Duodenal mucosa (tissue), 2 donors: Measurements from ENCODE around the gene FBLIM1.

Source experiments
- H3K27ac ChIP-seq: one replicate; pipeline ENCODE4 v1.7.0; 2013; ENCODE audit warnings: low read depth, low read length
- H3K27me3 ChIP-seq, 2 donors: one replicate each; pipeline ENCODE4 v1.7.0; 2013; ENCODE audit warnings: low read length in 2 of 2, control low read depth in 1 of 2; ENCODE audit not compliant: insufficient read depth in 2 of 2, control insufficient read depth in 1 of 2
- H3K36me3 ChIP-seq, 2 donors: one replicate each; pipeline ENCODE4 v1.7.0; 2013; ENCODE audit warnings: low read length in 2 of 2, control low read depth in 1 of 2; ENCODE audit not compliant: insufficient read depth in 2 of 2, control insufficient read depth in 1 of 2
- H3K4me1 ChIP-seq, 2 donors: one replicate each; pipeline ENCODE4 v1.7.0; 2013; ENCODE audit warnings: low read length in 2 of 2, control low read depth in 1 of 2; ENCODE audit not compliant: insufficient read depth in 2 of 2, control insufficient read depth in 1 of 2
- H3K4me3 ChIP-seq, 2 donors: one replicate each; pipeline ENCODE4 v1.7.0; 2013; ENCODE audit warnings: low read length in 2 of 2, low read depth in 1 of 2
- H3K9ac ChIP-seq, 2 donors: one replicate each; pipeline ENCODE4 v1.7.0; 2013; ENCODE audit warnings: low read length in 2 of 2, low read depth in 1 of 2
- H3K9me3 ChIP-seq, 2 donors: one replicate each; pipeline ENCODE4 v1.7.0; 2013; ENCODE audit warnings: low read length in 2 of 2, control low read depth in 1 of 2; ENCODE audit not compliant: control insufficient read depth in 1 of 2

The FBLIM1 gene

DNA sequence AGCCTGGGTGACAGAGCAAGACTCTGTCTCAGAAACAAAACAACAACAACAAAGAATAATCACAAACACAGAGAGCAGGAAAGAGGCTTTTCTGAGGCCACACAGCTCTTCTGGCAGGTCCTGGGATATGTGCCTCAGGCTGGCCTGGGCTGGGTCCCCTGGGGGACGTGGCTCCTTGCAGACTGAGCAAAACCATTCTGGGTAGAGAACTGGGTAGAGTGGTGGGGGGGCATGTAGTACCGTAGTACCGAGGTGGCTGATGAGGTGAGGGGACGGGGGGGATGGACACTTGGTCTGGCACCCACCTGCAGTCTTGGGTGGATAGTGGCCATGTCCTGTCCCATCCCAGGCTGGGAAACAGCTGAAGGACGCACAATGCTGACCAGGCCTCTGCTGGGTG is 10.3 kb upstream of the FBLIM1 start:
- peaks cover 8 to 14% of the 10 kb centered on the region in 2 donors for H3K4me1 ChIP-seq
- no peaks in the 10 kb centered on the region for H3K27me3 ChIP-seq
- no peak overlapping the region for H3K27ac ChIP-seq
- no peaks in the 10 kb centered on the region for H3K9me3 ChIP-seq
- no peak overlapping the region for H3K9ac ChIP-seq
- no peaks in the 10 kb centered on the region for H3K36me3 ChIP-seq
- no peak overlapping the region for H3K4me3 ChIP-seq

DNA sequence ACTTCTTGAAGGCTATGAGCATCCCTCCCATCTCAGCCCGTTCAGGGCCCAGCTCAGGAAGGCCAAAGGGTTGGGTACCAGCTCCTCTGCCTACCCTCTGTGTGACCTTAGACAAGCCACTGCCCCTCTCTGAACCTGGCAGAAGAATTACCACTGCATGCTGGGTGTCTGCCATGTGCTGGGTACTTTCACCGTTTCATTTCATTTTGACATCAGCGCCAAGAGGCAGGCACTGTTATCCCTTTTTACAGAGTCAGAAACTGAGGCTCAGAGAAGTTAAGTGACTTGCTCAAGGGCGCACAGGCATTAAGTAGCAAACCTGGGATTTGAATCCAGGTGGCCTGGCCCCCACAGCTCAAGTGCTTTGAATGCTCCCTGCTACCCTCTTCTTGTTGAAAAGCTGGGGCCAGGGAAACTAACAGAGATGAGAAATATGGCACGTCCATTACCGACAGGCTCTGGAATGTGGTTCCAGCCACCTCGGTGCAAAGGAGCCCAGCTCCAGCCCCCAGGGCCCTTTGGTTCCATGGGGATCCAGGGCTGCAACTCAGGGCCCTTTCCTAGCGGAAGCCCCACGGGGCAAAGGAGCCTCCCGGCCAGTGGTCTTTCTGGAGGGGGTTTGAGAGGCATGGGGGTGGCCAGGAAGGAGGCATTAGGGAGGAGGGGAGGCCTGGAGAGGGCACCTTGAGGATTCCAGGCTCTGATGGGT is 9.8 kb upstream of the FBLIM1 start:
- H3K9ac ChIP-seq = no peak overlapping the region
- no peaks in the 10 kb centered on the region for H3K27me3 ChIP-seq
- H3K4me1 ChIP-seq = peaks cover 8 to 12% of the 10 kb centered on the region in 2 donors
- H3K36me3 ChIP-seq = no peaks in the 10 kb centered on the region
- H3K4me3 ChIP-seq = no peak overlapping the region
- H3K27ac ChIP-seq = no peak overlapping the region
- H3K9me3 ChIP-seq = no peaks in the 10 kb centered on the region

DNA sequence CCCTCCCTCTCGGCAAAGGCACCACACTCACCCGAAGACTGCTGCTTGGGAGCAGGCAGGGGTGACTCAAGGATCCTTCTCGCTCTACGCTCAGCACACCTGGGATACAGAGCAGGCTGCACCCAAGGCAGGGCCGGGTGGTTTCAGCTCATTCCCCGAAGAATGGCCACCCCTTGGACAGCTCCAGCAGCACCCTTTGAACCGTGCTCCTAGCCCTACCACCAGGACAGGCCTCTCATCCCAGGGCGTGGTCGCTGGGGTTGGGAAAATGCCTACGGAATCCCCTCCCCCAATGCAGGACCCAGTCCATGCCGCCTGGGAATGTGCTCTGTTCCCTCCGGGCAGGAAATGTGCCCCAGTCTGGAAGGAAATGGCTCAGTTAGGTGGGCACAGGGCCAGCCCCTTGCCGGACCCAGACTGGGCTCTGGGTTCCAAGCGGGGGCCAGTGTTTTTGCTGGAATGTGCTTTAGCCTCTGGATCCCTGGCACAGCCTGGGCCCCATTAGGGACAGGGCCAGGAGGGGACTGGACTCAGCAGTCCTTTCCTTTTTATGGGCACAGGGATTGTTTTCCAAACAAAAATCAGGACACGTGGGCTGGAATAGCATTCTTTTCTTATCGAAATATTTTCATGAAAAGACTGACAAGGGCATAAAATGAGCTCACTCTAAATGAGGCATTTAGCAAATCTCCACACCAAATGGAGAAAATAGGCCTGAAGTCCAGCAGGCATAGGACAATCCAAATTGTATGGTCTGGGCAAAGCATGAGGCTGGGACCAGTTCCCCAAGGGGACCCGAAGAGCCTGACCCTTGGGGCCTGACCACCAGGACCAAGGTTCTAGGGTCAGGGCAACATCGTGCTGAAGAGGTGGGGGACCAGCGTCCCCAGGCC is 8.9 kb upstream of the FBLIM1 start:
- H3K4me1 ChIP-seq = peaks cover 8 to 12% of the 10 kb centered on the region in 2 donors
- H3K27me3 ChIP-seq = no peaks in the 10 kb centered on the region
- H3K9ac ChIP-seq = no peak overlapping the region
- no peak overlapping the region for H3K27ac ChIP-seq
- H3K4me3 ChIP-seq = peak overlapping the region in 1 of 2 donors; percentile 3
- no peaks in the 10 kb centered on the region for H3K9me3 ChIP-seq
- no peaks in the 10 kb centered on the region for H3K36me3 ChIP-seq

DNA sequence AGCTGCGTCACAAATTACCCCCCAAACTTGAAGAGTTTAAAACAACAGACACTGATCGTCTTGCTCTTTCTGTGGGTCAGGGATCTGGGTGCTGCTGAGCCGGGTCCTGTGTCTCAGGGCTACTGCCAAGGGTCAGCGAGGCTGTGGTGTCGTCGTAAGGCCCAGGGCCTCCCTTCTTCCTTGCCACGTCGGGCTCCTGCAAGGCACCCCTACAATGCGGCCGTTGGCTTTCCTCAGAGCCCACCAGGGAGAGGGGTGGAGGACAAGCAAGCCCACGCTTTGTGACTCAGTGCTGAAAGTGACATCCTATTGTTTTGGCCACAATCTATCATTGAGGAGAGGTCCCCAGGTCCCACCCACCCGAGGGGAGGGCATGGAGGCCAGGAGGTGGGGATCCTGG is 7.7 kb upstream of the FBLIM1 start:
- no peak overlapping the region for H3K9ac ChIP-seq
- H3K36me3 ChIP-seq = no peaks in the 10 kb centered on the region
- H3K4me1 ChIP-seq = peaks cover 17 to 21% of the 10 kb centered on the region in 2 donors
- no peaks in the 10 kb centered on the region for H3K27me3 ChIP-seq
- no peak overlapping the region for H3K4me3 ChIP-seq
- no peaks in the 10 kb centered on the region for H3K9me3 ChIP-seq
- H3K27ac ChIP-seq = no peak overlapping the region

DNA sequence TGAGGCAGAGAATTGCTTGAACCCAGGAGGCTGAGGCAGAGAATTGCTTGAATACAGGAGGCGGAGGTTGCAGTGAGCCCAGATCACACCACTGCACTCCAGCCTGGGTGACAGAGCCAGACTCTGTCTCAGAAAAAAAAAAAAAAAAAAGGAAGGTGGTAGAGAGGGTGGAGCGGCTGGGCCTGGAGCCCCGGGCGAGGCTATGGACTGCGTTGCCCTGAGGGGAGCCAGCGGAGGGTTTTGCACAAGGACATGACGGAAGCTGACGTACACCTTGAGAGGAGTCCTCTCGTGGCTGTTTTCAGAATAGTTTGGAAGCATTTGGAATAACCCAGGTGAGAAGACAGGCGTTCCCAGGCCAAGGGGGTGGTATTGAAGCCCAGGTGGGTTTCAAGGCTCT is 6.9 kb upstream of the FBLIM1 start:
- no peaks in the 10 kb centered on the region for H3K27me3 ChIP-seq
- H3K27ac ChIP-seq = no peak overlapping the region
- no peak overlapping the region for H3K4me3 ChIP-seq
- no peaks in the 10 kb centered on the region for H3K36me3 ChIP-seq
- no peak overlapping the region for H3K9ac ChIP-seq
- no peaks in the 10 kb centered on the region for H3K9me3 ChIP-seq
- peaks cover 21 to 24% of the 10 kb centered on the region in 2 donors for H3K4me1 ChIP-seq

DNA sequence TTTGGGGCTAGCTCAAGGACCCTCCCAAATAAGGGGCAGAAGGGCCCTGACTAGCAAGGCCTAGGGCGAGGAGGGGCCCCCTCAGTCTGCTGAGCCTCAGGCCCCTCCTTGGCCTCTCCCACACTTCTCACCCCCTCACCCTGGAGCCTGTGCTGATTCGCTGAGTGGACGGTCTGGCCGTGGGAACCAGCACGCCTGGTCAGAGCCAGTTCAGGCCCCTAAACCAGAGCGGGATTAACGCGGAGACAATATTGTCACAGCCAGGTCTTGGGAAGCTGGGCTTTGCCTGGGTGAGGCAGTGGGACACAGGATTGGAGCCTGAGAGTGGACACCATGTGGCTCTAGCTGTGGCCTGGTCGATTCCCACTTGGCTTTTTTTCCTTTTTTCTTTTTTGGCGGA is 4.8 kb upstream of the FBLIM1 start:
- peaks cover 24 to 26% of the 10 kb centered on the region in 2 donors for H3K4me1 ChIP-seq
- H3K4me3 ChIP-seq = no peak overlapping the region
- no peak overlapping the region for H3K9ac ChIP-seq
- no peaks in the 10 kb centered on the region for H3K27me3 ChIP-seq
- no peaks in the 10 kb centered on the region for H3K9me3 ChIP-seq
- no peak overlapping the region for H3K27ac ChIP-seq
- no peaks in the 10 kb centered on the region for H3K36me3 ChIP-seq

DNA sequence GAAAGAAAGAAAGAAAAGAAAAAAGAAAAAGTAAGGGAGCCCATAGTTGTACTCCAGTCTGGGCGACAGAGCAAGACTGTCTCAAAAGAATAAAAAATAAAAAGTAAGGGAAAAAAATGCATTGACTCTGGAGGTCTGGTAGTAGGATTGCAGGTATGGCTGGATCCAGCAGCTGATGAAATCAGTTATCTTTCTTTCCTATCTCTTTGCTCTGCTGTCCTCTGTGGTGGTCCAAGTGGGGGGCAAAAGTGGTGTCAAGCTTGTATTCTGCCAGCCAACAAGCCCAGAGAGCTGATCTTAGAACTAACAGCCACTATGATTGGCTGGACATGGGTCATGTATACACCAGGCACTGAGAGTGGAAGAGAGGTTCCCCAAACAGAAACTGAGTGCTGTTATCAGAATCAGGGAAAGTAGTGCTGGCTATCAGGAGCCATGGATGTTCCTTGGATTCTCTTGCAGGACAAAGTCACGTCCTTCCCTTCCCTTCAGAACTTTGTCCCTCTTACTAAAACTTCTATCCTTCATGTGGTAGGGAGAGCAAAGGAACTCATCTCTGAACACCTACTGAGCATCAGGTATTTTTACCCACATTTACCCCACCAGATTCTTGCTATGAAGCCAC is 3.5 kb upstream of the FBLIM1 start:
- Histone ChIP-seq H3K27ac (no peak overlapping the region), H3K36me3 (no peaks in the 10 kb centered on the region), H3K4me1 (peaks cover 15 to 22% of the 10 kb centered on the region in 2 donors), H3K4me3 (peak overlapping the region in 1 of 2 donors; percentile 21), H3K27me3 (no peaks in the 10 kb centered on the region), H3K9ac (no peak overlapping the region), H3K9me3 (no peaks in the 10 kb centered on the region)

DNA sequence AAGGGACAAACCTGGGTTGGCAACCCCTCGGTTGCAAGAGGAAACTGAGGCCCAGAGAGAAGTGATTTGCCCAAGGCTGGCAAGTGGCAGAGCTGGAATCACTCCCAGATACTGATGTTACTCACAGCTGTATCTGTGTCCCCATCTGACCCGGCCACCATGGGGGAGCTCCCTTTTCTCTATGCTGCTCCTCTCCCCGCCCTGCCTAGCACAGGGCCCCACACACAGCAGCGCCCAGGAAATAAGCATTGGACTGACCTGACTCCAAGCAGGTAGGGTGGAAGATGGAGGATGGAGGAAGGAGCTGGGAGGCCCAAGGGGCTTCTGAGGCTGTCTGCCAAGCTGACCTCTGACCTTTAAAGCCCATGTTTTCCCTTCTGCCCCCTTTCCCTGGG is 3.0 kb upstream of the FBLIM1 start:
- peak overlapping the region; percentile 38 to 88 for H3K9ac ChIP-seq
- H3K36me3 ChIP-seq = no peaks in the 10 kb centered on the region
- H3K4me3 ChIP-seq = peak overlapping the region in 1 of 2 donors; percentile 21
- H3K27ac ChIP-seq = no peak overlapping the region
- peaks cover 18 to 24% of the 10 kb centered on the region in 2 donors for H3K4me1 ChIP-seq
- H3K9me3 ChIP-seq = no peaks in the 10 kb centered on the region
- H3K27me3 ChIP-seq = no peaks in the 10 kb centered on the region

DNA sequence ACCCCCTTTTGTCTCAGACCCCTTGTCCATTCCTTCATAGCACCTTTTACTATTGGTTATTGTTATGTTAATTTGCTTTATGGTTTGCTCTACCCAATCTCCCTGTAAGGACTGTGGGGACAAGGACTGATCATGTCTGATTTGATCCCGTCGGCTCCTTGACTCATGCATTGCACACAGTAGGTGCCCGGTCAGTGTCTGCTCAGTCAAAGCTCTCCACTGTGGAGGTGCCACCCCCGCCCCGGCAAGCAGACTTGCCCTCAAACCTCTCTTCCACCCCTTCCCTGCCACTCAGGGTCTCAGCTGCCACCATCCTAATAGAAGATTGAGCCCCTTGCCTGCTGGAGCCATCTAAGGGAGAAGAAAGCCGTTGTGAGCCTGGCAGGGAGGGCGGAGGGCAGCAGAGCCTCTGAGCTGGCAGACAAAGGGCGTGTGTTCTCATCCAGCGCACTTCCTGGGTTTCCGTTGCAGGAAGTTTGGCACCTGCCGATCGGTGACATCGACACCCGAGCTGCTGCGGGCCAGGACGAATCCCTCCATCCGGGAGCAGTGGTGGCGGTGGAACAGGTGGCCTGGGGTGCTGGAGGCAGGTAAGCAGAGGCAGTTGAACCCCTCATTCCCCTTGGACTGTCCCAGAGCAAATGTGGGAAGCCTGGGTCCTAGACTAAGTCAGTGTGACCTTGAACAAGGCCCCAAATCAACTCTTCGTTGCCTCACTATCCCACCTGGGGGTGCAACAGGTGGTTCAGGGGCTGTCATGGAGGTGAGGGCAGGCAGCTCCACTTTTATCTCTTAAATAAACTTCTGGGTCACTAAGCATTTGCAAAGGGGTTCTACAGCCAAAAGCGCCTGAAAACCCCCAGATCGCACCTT is 2.2 kb upstream of the FBLIM1 start:
- no peaks in the 10 kb centered on the region for H3K9me3 ChIP-seq
- H3K27ac ChIP-seq = peak overlapping the region; percentile 73
- H3K36me3 ChIP-seq = no peaks in the 10 kb centered on the region
- H3K4me3 ChIP-seq = peak overlapping the region; percentile 66 to 84
- peaks cover 25 to 31% of the 10 kb centered on the region in 2 donors for H3K4me1 ChIP-seq
- H3K9ac ChIP-seq = peak overlapping the region; percentile 83 to 88
- no peaks in the 10 kb centered on the region for H3K27me3 ChIP-seq
